Thyroid gland (tissue), 4 donors: Measurements from ENCODE around the gene BCL11B. TPM values are rescaled to one million over a fixed set of nuclear protein-coding genes. Genes with fewer than 3 reads are reported as not detected.

Experiments used
- DNase-seq, 2 donors: peaks; one replicate each; pipeline ENCODE4 v3.0.0-alpha.2; 2019
- H3K27ac ChIP-seq, 3 donors: fragments of 200-600 bp; sonication (generic); 1 replicate in 2 of 3; 2 replicates in 1 of 3; pipeline ENCODE4 v1.5.1; 2016 to 2019; ENCODE audit warnings: mild to moderate bottlenecking in 1 of 3, moderate library complexity in 1 of 3
- H3K27me3 ChIP-seq: fragments of 200-600 bp; sonication (generic); one replicate; pipeline ENCODE4 v1.5.1; 2019
- H3K36me3 ChIP-seq, 2 donors: fragments of 200-600 bp; sonication (generic); one replicate each; pipeline ENCODE4 v1.5.1; 2016 to 2019
- H3K4me1 ChIP-seq, 2 donors: fragments of 200-600 bp; sonication (generic); one replicate each; pipeline ENCODE4 v1.5.1; 2017 to 2019
- H3K4me3 ChIP-seq, 3 donors: fragments of 200-600 bp; sonication (generic); replicated peaks in 1 of 3; 1 replicate in 2 of 3; 2 replicates in 1 of 3; pipeline ENCODE4 v1.5.1; 2016; ENCODE audit warnings: mild to moderate bottlenecking in 1 of 3
- H3K9me3 ChIP-seq: fragments of 200-600 bp; sonication (generic); one replicate; pipeline ENCODE4 v1.5.1; 2017
- POLR2A ChIP-seq, 2 donors: fragments of 450-650 bp; IDR thresholded peaks; one replicate each; pipeline ENCODE4 v1.6.1; 2017; ENCODE audit warnings: antibody characterized with exemption in 2 of 2, mild to moderate bottlenecking in 2 of 2, moderate library complexity in 1 of 2
- WGBS, 2 donors: methylation state at CpG; one replicate each; pipeline ENCODE4 v1.1.5; 2017; 5-methylcytosine and 5-hydroxymethylcytosine counted together
- intact Hi-C: fragments of 100-400 bp; cut with DNase I; formaldehyde crosslinking; loops from one replicate; pipeline ENCODE4 v1.15.1; 2023
- total RNA-seq, 4 donors: library from RNA; depleted of rRNA; stranded (reverse); fragments of >200 nt; gene quantifications; one replicate each; pipeline ENCODE4 v1.2.3, GENCODE V29; 2016
- TF ChIP-seq, protein P1 (sequence below), 6 experiments: fragments of 200-600 bp in 3 of 6; fragments of 450-650 bp in 3 of 6; sonication (generic) in 3 of 6; IDR thresholded peaks; one replicate each; pipeline ENCODE4 v1.5.1; 2016 to 2019; ENCODE audit warnings: antibody characterized with exemption in 6 of 6, mild to moderate bottlenecking in 2 of 6, inconsistent platforms in 1 of 6, moderate library complexity in 1 of 6

The BCL11B gene
- total RNA-seq, 4 donors from 2014 or later = 0.81 to 4.3 (median 2.3) TPM

GRCh38 chr14:99198746-99199502 is 73.1 kb downstream of the BCL11B start:
- Histone ChIP-seq H3K27me3 (no peaks in the 10 kb centered on the region), H3K27ac (no peak overlapping the region), H3K36me3 (no peaks in the 10 kb centered on the region), H3K4me1 (peaks cover 7 to 8% of the 10 kb centered on the region in 2 donors), H3K9me3 (no peaks in the 10 kb centered on the region), H3K4me3 (no peak overlapping the region)
- DNase-seq = no peak
- intact Hi-C loops = no loop called here
- TF ChIP-seq, protein P1, sequence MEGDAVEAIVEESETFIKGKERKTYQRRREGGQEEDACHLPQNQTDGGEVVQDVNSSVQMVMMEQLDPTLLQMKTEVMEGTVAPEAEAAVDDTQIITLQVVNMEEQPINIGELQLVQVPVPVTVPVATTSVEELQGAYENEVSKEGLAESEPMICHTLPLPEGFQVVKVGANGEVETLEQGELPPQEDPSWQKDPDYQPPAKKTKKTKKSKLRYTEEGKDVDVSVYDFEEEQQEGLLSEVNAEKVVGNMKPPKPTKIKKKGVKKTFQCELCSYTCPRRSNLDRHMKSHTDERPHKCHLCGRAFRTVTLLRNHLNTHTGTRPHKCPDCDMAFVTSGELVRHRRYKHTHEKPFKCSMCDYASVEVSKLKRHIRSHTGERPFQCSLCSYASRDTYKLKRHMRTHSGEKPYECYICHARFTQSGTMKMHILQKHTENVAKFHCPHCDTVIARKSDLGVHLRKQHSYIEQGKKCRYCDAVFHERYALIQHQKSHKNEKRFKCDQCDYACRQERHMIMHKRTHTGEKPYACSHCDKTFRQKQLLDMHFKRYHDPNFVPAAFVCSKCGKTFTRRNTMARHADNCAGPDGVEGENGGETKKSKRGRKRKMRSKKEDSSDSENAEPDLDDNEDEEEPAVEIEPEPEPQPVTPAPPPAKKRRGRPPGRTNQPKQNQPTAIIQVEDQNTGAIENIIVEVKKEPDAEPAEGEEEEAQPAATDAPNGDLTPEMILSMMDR (IDR thresholded peaks at IDR 0.05) = no peak
- TF ChIP-seq POLR2A (IDR thresholded peaks at IDR 0.05) = no peak
- 90% methylated on average over 24 of the region's 24 CpGs for WGBS, 2 donors

GRCh38 chr14:99196310-99196650 is 75.7 kb downstream of the BCL11B start:
- peak overlapping the region in 1 of 3 donors; percentile 6 for H3K27ac ChIP-seq
- no peak overlapping the region for H3K4me3 ChIP-seq
- WGBS, 2 donors = 65 to 73% methylated on average over 5 of the region's 5 CpGs
- no peaks in the 10 kb centered on the region for H3K27me3 ChIP-seq
- DNase-seq = no peak
- H3K9me3 ChIP-seq = no peaks in the 10 kb centered on the region
- no peaks in the 10 kb centered on the region for H3K36me3 ChIP-seq
- intact Hi-C loops = no loop called here
- TF ChIP-seq, protein P1 (IDR thresholded peaks at IDR 0.05) = no peak
- no peak for TF ChIP-seq POLR2A (IDR thresholded peaks at IDR 0.05)
- peaks cover 17% of the 10 kb centered on the region in 2 donors for H3K4me1 ChIP-seq

DNA sequence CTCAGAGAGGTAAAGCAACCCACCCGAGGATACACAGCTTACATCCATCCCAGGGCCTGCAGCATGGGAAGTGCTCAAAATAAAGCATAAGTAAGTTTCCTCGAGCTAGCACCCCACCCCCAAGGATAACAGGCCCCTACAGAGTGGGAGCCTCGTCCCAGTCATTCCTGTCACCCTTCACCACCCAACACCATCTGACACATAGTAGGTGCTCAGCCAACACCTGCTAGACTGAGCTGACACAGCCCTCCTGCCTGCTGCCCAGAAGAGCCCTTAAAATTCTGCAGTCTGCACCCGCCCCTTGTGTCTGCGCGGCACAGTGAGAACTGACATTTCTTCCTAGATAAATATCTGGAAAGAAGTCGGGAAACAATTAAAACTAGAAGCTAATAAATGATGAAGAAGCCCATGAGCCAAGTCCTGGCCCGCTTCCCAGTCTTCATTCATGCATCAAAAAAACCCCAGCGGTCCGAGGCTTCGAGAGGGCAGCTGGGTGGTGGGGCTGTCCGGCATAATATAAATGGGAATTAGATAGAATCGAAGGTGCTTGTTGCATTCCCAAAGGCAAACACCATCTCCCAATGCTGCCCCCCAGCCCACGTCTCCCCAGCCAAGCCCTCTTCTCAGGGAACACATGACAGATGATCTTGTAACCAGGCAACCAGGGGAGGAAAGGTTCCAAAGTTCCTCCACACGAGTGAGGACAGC is 76.2 kb downstream of the BCL11B start:
- 14 to 16% methylated on average over 14 to 15 of the region's 15 CpGs for WGBS, 2 donors
- peak overlapping the region in 1 of 3 donors; percentile 6 for H3K27ac ChIP-seq
- H3K4me3 ChIP-seq = no peak overlapping the region
- TF ChIP-seq, protein P1 (IDR thresholded peaks at IDR 0.05) = no peak
- no peak for TF ChIP-seq POLR2A (IDR thresholded peaks at IDR 0.05)
- H3K27me3 ChIP-seq = no peaks in the 10 kb centered on the region
- peak; percentile 91 to 92 for DNase-seq
- intact Hi-C loops = no loop called here
- no peaks in the 10 kb centered on the region for H3K9me3 ChIP-seq
- H3K36me3 ChIP-seq = no peaks in the 10 kb centered on the region
- H3K4me1 ChIP-seq = peaks cover 17 to 22% of the 10 kb centered on the region in 2 donors

GRCh38 chr14:99194736-99195135 is 77.3 kb downstream of the BCL11B start:
- WGBS, 2 donors = 92 to 99% methylated on average over 13 of the region's 13 CpGs
- intact Hi-C loops = no loop called here
- TF ChIP-seq, protein P1 (IDR thresholded peaks at IDR 0.05) = no peak
- no peak for TF ChIP-seq POLR2A (IDR thresholded peaks at IDR 0.05)
- no peak for DNase-seq
- peaks cover 23 to 32% of the 10 kb centered on the region in 2 donors for H3K4me1 ChIP-seq
- no peaks in the 10 kb centered on the region for H3K27me3 ChIP-seq
- no peak overlapping the region for H3K4me3 ChIP-seq
- no peaks in the 10 kb centered on the region for H3K9me3 ChIP-seq
- no peaks in the 10 kb centered on the region for H3K36me3 ChIP-seq
- H3K27ac ChIP-seq = no peak overlapping the region

DNA sequence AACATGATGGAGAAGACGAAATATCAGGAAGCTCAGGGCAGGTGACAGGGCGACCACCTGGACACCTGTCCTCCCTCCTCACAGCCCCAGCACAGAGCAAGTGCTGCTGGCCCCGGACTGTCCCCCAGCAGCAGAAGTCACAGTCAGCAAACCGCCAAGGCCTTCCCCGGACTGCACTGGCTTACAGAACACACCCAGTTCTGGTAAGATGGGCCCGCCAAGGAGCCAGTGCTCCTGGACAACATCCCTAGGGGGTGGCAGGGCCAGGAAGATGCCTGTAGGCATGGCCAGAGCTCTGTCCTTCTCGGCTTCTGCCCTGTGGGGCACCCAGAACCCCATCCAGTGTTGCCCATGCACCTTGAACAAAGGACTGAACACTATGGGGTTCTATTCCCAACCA is 77.9 kb downstream of the BCL11B start:
- no peaks in the 10 kb centered on the region for H3K9me3 ChIP-seq
- DNase-seq = no peak
- peaks cover 23 to 32% of the 10 kb centered on the region in 2 donors for H3K4me1 ChIP-seq
- H3K4me3 ChIP-seq = no peak overlapping the region
- no peaks in the 10 kb centered on the region for H3K36me3 ChIP-seq
- TF ChIP-seq, protein P1 (IDR thresholded peaks at IDR 0.05) = no peak
- no peak for TF ChIP-seq POLR2A (IDR thresholded peaks at IDR 0.05)
- H3K27ac ChIP-seq = no peak overlapping the region
- H3K27me3 ChIP-seq = no peaks in the 10 kb centered on the region
- WGBS, 2 donors = 95 to 98% methylated on average over 3 to 6 of the region's 7 CpGs
- intact Hi-C loops = no loop called here
